GM12878 (cell line): Measurements from ENCODE around the gene SORBS1. TPM values are rescaled to one million over a fixed set of nuclear protein-coding genes. Genes with fewer than 3 reads are reported as not detected.
"Not testable (repeated sequence)": the region's sequence is repeated elsewhere in the genome, so short reads cannot be mapped to it uniquely, and the experiment has no call there.

Source experiments
- ATAC-seq: fragments of 200-7000 bp; cut with Tn5 transposase; 3 replicates; pipeline ENCODE4 v1.9.1; 2020; ENCODE audit warnings: mild to moderate bottlenecking, moderate library complexity
- BruUV-seq: library from RNA; stranded (reverse); fragments of 400-500 nt; replicated peaks from 2 replicates; lab custom pipeline; 2021; lab: Mats Ljungman, UMichigan
- CTCF ChIA-PET: fragments of 300-600 bp; sonication (Branson Sonifier 250); formaldehyde crosslinking; extraction: SDS; loops from one replicate; lab custom pipeline; 2021; ENCODE audit warnings: inconsistent platforms; lab: Yijun Ruan, JAX
- POLR2A ChIA-PET: fragments of 350-600 bp; formaldehyde crosslinking; extraction: SDS; loops from one replicate; lab custom pipeline; 2021; ENCODE audit warnings: inconsistent platforms; lab: Charles Lee
- RAD21 ChIA-PET: fragments of 300-600 bp; sonication (Branson Sonifier 250); formaldehyde crosslinking; loops from one replicate; lab custom pipeline; 2023; ENCODE audit warnings: antibody characterized with exemption; ENCODE audit not compliant: unreplicated experiment; lab: Charles Lee
- SMC1A ChIA-PET: fragments of 300-600 bp; sonication (Branson Sonifier 250); formaldehyde crosslinking; loops from one replicate; lab custom pipeline; 2023; ENCODE audit not compliant: unreplicated experiment, uncharacterized antibody; lab: Charles Lee
- DNase-seq: peaks from one replicate; pipeline ENCODE4 v3.0.0-alpha.2; 2011; ENCODE audit warnings: low read depth, low spot score
- FAIRE-seq: peaks from 3 replicates; lab custom pipeline; 2011; peaks lifted over from hg19 to GRCh38; lab: Jason Lieb, UNC
- H2AFZ ChIP-seq: 2 replicates; pipeline ENCODE4 v1.6.0; 2011; ENCODE audit warnings: low read depth, low read length, control low read depth; ENCODE audit not compliant: control insufficient read depth
- H3K27ac ChIP-seq: 2 replicates; pipeline ENCODE4 v1.5.1; 2011; ENCODE audit warnings: control low read depth; ENCODE audit not compliant: control insufficient read depth, insufficient read depth
- H3K27me3 ChIP-seq, 2 experiments: replicated peaks in 1 of 2; 2 replicates each; pipeline versions ENCODE4 v1.6.0 to v1.6.1; 2011; ENCODE audit warnings: low read length in 1 of 2; ENCODE audit not compliant: control insufficient read depth in 2 of 2, insufficient read depth in 2 of 2
- H3K36me3 ChIP-seq, 2 experiments: 2 replicates each; pipeline ENCODE4 v1.5.1; 2011; ENCODE audit warnings: low read length in 1 of 2; ENCODE audit not compliant: control insufficient read depth in 2 of 2, insufficient read depth in 2 of 2
- H3K4me1 ChIP-seq: 2 replicates; pipeline ENCODE4 v1.6.1; 2011; ENCODE audit warnings: mild to moderate bottlenecking, low read length, moderate library complexity, mixed read lengths; ENCODE audit not compliant: control insufficient read depth, insufficient read depth
- H3K4me2 ChIP-seq: 2 replicates; pipeline ENCODE4 v1.6.0; 2011; ENCODE audit warnings: control low read depth; ENCODE audit not compliant: control insufficient read depth, insufficient read depth
- H3K4me3 ChIP-seq: fragments of 200-600 bp; sonication (generic); 2 replicates; pipeline ENCODE4 v1.5.1; 2016
- H3K79me2 ChIP-seq: 2 replicates; pipeline ENCODE4 v1.6.0; 2011; ENCODE audit warnings: low read length; ENCODE audit not compliant: control insufficient read depth, insufficient read depth
- H3K9ac ChIP-seq: 2 replicates; pipeline ENCODE4 v1.8.0; 2011; ENCODE audit warnings: low read length, control low read depth, mixed read lengths; ENCODE audit not compliant: control insufficient read depth, insufficient read depth
- H3K9me3 ChIP-seq: replicated peaks from 3 replicates; pipeline ENCODE4 v1.5.1; 2011; ENCODE audit warnings: mild to moderate bottlenecking, low read length; ENCODE audit not compliant: control insufficient read depth, insufficient read depth
- H4K20me1 ChIP-seq: 2 replicates; pipeline ENCODE4 v1.6.0; 2011; ENCODE audit not compliant: control insufficient read depth, insufficient read depth
- FOXK2 ChIP-seq: fragments of 450-650 bp; IDR thresholded peaks from 2 replicates; pipeline ENCODE4 v1.6.1; 2017; ENCODE audit warnings: mild to moderate bottlenecking, moderate library complexity
- NFYB ChIP-seq: IDR thresholded peaks from 2 replicates; pipeline ENCODE4 v1.6.1; 2011; ENCODE audit warnings: low read depth, mild to moderate bottlenecking, low read length, improper control_type of control experiment, moderate library complexity; ENCODE audit not compliant: insufficient read depth
- SPI1 ChIP-seq: IDR thresholded peaks from 2 replicates; pipeline ENCODE4 v1.6.1; 2011; ENCODE audit warnings: low read depth, mild to moderate bottlenecking, low read length, moderate library complexity, borderline replicate concordance; ENCODE audit not compliant: insufficient read depth
- WGBS: methylation state at CpG from one replicate; pipeline ENCODE4 v1.1.6; 2016; ENCODE audit warnings: low lambda C conversion rate; ENCODE audit not compliant: insufficient replicate concordance, insufficient coverage; ENCODE audit errors: missing lambda C conversion rate; 5-methylcytosine and 5-hydroxymethylcytosine counted together
- in situ Hi-C: fragments of 300-500 bp; cut with MboI; formaldehyde crosslinking; loops from 9 replicates; pipeline ENCODE4 v1.14.3; 2018; ENCODE audit warnings: mixed read lengths
- intact Hi-C: fragments of 100-400 bp; cut with micrococcal nuclease; formaldehyde crosslinking; loops from one replicate; pipeline ENCODE4 v1.14.2; 2022; ENCODE audit not compliant: unreplicated experiment
- polyA plus RNA-seq, 11 experiments: library from polyadenylated mRNA; depleted of rRNA in 4 of 11; unstranded in 6 of 11; stranded (reverse) in 5 of 11; fragments of >200 nt; fragmentation: Nextera tagmentation in 4 of 11; fragmentation: Illumina TruSeq in 1 of 11; extraction: Ambion mirVana in 4 of 11; extraction: Trizol in 1 of 11; gene quantifications; 1 replicate in 1 of 11; 2 replicates in 10 of 11; pipeline versions ENCODE4 v1.2.1 to v1.2.3, GENCODE V29; 2011 to 2016; ENCODE audit warnings: inconsistent platforms in 2 of 11, missing spikeins in 2 of 11, low read depth in 1 of 11
- total RNA-seq, 4 experiments: library from RNA; depleted of rRNA in 3 of 4; stranded (reverse); fragments of >200 nt in 3 of 4; fragmentation: Illumina TruSeq in 1 of 4; extraction: Trizol in 1 of 4; gene quantifications; 2 replicates each; pipeline versions ENCODE4 v1.2.1 to v1.2.3, GENCODE V29; 2013 to 2021

Gene SORBS1
- total and polyA plus RNA-seq, 10 of the 15 experiments (the other 5 are each of a cell fraction or from before 2014, with no cell fraction given), result 0.13 to 0.75 (median 0.39) TPM

GRCh38 chr10:95350219-95350829, 210.8 kb downstream of the SORBS1 start (continued):
- no peak for TF ChIP-seq FOXK2

- H4K20me1 ChIP-seq, H3K27ac ChIP-seq, H3K4me2 ChIP-seq, H2AFZ ChIP-seq, FAIRE-seq, RAD21 ChIA-PET, H3K9me3 ChIP-seq, BruUV-seq, H3K79me2 ChIP-seq, H3K4me3 ChIP-seq, POLR2A ChIA-PET, intact Hi-C loops, H3K27me3 ChIP-seq, in situ Hi-C loops, H3K4me1 ChIP-seq, DNase-seq, H3K9ac ChIP-seq, H3K36me3 ChIP-seq, ATAC-seq: not testable (repeated sequence)
- CTCF ChIA-PET, result interaction anchor here (2.8 to 4.2 kb wide), 2 partner anchors 13 to 15 kb away, joined by 8 to 21 read pairs; no protein-coding TSS in a partner anchor
- SMC1A ChIA-PET, result interaction anchor here (1.5 kb wide), 1 partner anchor 12 kb away, joined by 6 read pairs; no protein-coding TSS in a partner anchor
- WGBS, result 91% methylated on average over 7 of the region's 7 CpGs
Observed at GRCh38 chr10:95347402-95347766, 213.8 kb downstream of the SORBS1 start.

GRCh38 chr10:95346715-95347401, 214.3 kb downstream of the SORBS1 start:
- TF ChIP-seq SPI1 (0 out of 2 replicates have a peak, but pooled peaks have one; percentile 18), NFYB (no peak)
- SMC1A ChIA-PET, result interaction anchor here (0.9 to 2.6 kb wide), 4 partner anchors 8 to 72 kb away, joined by 3 to 9 read pairs (median 6); no protein-coding TSS in a partner anchor
- ATAC-seq (no peak), DNase-seq (no peak), FAIRE-seq (no peak)
- Histone ChIP-seq H3K9me3 (no peaks in the 10 kb centered on the region), H3K79me2 (no peaks in the 10 kb centered on the region), H3K27ac (no peak overlapping the region), H3K4me2 (no peak overlapping the region), H3K36me3 (no peaks in the 10 kb centered on the region), H3K27me3 (no peaks in the 10 kb centered on the region), H3K4me3 (no peak overlapping the region), H2AFZ (no peak overlapping the region), H3K4me1 (no peaks in the 10 kb centered on the region), H4K20me1 (no peaks in the 10 kb centered on the region), H3K9ac (no peak overlapping the region)
- in situ Hi-C loops, result no loop called here
- CTCF ChIA-PET, result interaction anchor here (2.8 to 4.2 kb wide), 2 partner anchors 13 to 16 kb away, joined by 8 to 21 read pairs; no protein-coding TSS in a partner anchor
- RAD21 ChIA-PET, result no interaction called here
- BruUV-seq, result no TSS peak
- POLR2A ChIA-PET, result no interaction called here
- intact Hi-C loops, result no loop called here
- WGBS, result 97% methylated on average over 2 of the region's 2 CpGs
